HepG2 (cell line): ENCODE results near the gene COL9A3. TPM values are rescaled to one million over a fixed set of nuclear protein-coding genes. Genes with fewer than 3 reads are reported as not detected.

ENCODE experiments used
- HNRNPL ChIP-seq: fragments of 200-400 bp; formaldehyde crosslinking; IDR thresholded peaks from 2 replicates; pipeline ENCODE4 v1.6.1; 2017; ENCODE audit warnings: mild to moderate bottlenecking, low read depth, low read length
- KLF6 ChIP-seq: IDR thresholded peaks from 2 replicates; pipeline ENCODE4 v1.8.0; 2016; ENCODE audit warnings: missing biosample characterization, missing genetic modification reagents
- MAF1 ChIP-seq: sonication (generic); formaldehyde crosslinking; IDR thresholded peaks from 2 replicates; pipeline ENCODE4 v1.5.0; 2020; ENCODE audit warnings: missing genetic modification reagents, borderline replicate concordance
- SCMH1 ChIP-seq: sonication (generic); formaldehyde crosslinking; IDR thresholded peaks from 2 replicates; pipeline ENCODE4 v1.9.0; 2021; ENCODE audit warnings: missing genetic modification reagents, mild to moderate bottlenecking, borderline replicate concordance
- ZNF143 ChIP-seq: sonication (generic); formaldehyde crosslinking; IDR thresholded peaks from 2 replicates; pipeline ENCODE4 v1.4.0; 2020; ENCODE audit warnings: missing genetic modification reagents
- ZNF207 ChIP-seq: fragments of 450-650 bp; IDR thresholded peaks from 2 replicates; pipeline ENCODE4 v1.6.1; 2016; ENCODE audit warnings: antibody characterized with exemption, borderline replicate concordance
- ZNF253 ChIP-seq: sonication (generic); formaldehyde crosslinking; IDR thresholded peaks from 2 replicates; pipeline ENCODE4 v1.8.0; 2022; ENCODE audit warnings: mild to moderate bottlenecking, missing genetic modification reagents, borderline replicate concordance
- ZNF318 ChIP-seq: sonication (generic); formaldehyde crosslinking; IDR thresholded peaks from 2 replicates; pipeline ENCODE4 v1.4.0; 2020; ENCODE audit warnings: mild to moderate bottlenecking, missing genetic modification reagents
- ZNF331 ChIP-seq: sonication (generic); formaldehyde crosslinking; IDR thresholded peaks from 2 replicates; pipeline ENCODE4 v1.4.0; 2020; ENCODE audit warnings: missing genetic modification reagents
- ZNF33A ChIP-seq: sonication (generic); formaldehyde crosslinking; IDR thresholded peaks from 2 replicates; pipeline ENCODE4 v1.5.1; 2020; ENCODE audit warnings: missing genetic modification reagents, mild to moderate bottlenecking, moderate library complexity, borderline replicate concordance
- ZNF556 ChIP-seq: sonication (generic); formaldehyde crosslinking; IDR thresholded peaks from 2 replicates; pipeline ENCODE4 v1.4.0; 2020; ENCODE audit warnings: mild to moderate bottlenecking, missing genetic modification reagents, borderline replicate concordance
- ZNF580 ChIP-seq: IDR thresholded peaks from 2 replicates; pipeline ENCODE4 v1.6.1; 2016; ENCODE audit warnings: low read depth, borderline replicate concordance
- ZNF891 ChIP-seq: sonication (generic); formaldehyde crosslinking; IDR thresholded peaks from 2 replicates; pipeline ENCODE4 v1.5.0; 2020; ENCODE audit warnings: mild to moderate bottlenecking, missing genetic modification reagents
- polyA plus RNA-seq, 8 experiments: library from polyadenylated mRNA; depleted of rRNA in 3 of 8; stranded (reverse) in 7 of 8; unstranded in 1 of 8; fragments of >200 nt; fragmentation: Illumina TruSeq in 4 of 8; extraction: Trizol in 4 of 8; gene quantifications; 2 replicates each; pipeline versions ENCODE4 v1.2.1 to v1.2.3, GENCODE V29; 2011 to 2016; ENCODE audit warnings: low read depth in 4 of 8, missing spikeins in 1 of 8, mixed read lengths in 1 of 8; ENCODE audit not compliant: insufficient read depth in 1 of 8
- total RNA-seq, 5 experiments: library from RNA; depleted of rRNA; stranded (reverse); fragments of >200 nt; fragmentation: Illumina TruSeq; extraction: Trizol; gene quantifications; 2 replicates each; pipeline ENCODE4 v1.2.3, GENCODE V29; 2016; ENCODE audit warnings: low read depth in 1 of 5
- TF ChIP-seq, protein P1 (sequence below): sonication (generic); formaldehyde crosslinking; IDR thresholded peaks from 2 replicates; pipeline ENCODE4 v1.5.0; 2020; ENCODE audit warnings: missing genetic modification reagents
- TF ChIP-seq, protein P2 (sequence below): sonication (generic); formaldehyde crosslinking; IDR thresholded peaks from 2 replicates; pipeline ENCODE4 v1.4.0; 2020; ENCODE audit warnings: missing genetic modification reagents
- TF ChIP-seq, protein P3 (sequence below): sonication (generic); formaldehyde crosslinking; conservative IDR thresholded peaks from 2 replicates; pipeline ENCODE4 v1.8.1; 2023; ENCODE audit warnings: missing genetic modification reagents

COL9A3 gene
- total and polyA plus RNA-seq, 2 of the 13 experiments (the other 11 are each of a cell fraction or from before 2014, with no cell fraction given) = 155 to 204 TPM

GRCh38 chr20:62794007-62794724, 22.7 kb upstream of the COL9A3 start (continued):
- TF ChIP-seq, protein P1, sequence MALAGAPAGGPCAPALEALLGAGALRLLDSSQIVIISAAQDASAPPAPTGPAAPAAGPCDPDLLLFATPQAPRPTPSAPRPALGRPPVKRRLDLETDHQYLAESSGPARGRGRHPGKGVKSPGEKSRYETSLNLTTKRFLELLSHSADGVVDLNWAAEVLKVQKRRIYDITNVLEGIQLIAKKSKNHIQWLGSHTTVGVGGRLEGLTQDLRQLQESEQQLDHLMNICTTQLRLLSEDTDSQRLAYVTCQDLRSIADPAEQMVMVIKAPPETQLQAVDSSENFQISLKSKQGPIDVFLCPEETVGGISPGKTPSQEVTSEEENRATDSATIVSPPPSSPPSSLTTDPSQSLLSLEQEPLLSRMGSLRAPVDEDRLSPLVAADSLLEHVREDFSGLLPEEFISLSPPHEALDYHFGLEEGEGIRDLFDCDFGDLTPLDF (CRISPR knock-in tag) = peak; percentile 62; the same call in 1 of the 2 replicates
- TF ChIP-seq ZNF556 = peak; percentile 72
- TF ChIP-seq ZNF207 = no peak
- no peak; the same call in 1 of the 2 replicates for TF ChIP-seq MAF1 (CRISPR knock-in tag)
- 0 out of 2 replicates have a peak, but pooled peaks have one; percentile 63 for TF ChIP-seq ZNF253 (CRISPR knock-in tag)
- TF ChIP-seq HNRNPL = peak; percentile 96
- TF ChIP-seq SCMH1 (CRISPR knock-in tag) = no peak
- TF ChIP-seq, protein P2, sequence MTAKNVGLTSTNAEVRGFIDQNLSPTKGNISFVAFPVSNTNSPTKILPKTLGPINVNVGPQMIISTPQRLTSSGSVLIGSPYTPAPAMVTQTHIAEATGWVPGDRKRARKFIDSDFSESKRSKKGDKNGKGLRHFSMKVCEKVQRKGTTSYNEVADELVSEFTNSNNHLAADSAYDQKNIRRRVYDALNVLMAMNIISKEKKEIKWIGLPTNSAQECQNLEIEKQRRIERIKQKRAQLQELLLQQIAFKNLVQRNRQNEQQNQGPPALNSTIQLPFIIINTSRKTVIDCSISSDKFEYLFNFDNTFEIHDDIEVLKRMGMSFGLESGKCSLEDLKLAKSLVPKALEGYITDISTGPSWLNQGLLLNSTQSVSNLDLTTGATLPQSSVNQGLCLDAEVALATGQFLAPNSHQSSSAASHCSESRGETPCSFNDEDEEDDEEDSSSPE = peak; percentile 46; the same call in 1 of the 2 replicates
- no peak for TF ChIP-seq ZNF143 (CRISPR knock-in tag)
- peak; percentile 67; the same call in 1 of the 2 replicates for TF ChIP-seq ZNF580 (CRISPR knock-in tag)
- TF ChIP-seq, protein P3, sequence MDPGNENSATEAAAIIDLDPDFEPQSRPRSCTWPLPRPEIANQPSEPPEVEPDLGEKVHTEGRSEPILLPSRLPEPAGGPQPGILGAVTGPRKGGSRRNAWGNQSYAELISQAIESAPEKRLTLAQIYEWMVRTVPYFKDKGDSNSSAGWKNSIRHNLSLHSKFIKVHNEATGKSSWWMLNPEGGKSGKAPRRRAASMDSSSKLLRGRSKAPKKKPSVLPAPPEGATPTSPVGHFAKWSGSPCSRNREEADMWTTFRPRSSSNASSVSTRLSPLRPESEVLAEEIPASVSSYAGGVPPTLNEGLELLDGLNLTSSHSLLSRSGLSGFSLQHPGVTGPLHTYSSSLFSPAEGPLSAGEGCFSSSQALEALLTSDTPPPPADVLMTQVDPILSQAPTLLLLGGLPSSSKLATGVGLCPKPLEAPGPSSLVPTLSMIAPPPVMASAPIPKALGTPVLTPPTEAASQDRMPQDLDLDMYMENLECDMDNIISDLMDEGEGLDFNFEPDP (CRISPR knock-in tag) = 0 out of 2 replicates have a peak, but pooled peaks have one; percentile 55
- 0 out of 2 replicates have a peak, but pooled peaks have one; percentile 30 for TF ChIP-seq KLF6 (CRISPR knock-in tag)
- peak; percentile 49; the same call in 1 of the 2 replicates for TF ChIP-seq ZNF331 (CRISPR knock-in tag)
- TF ChIP-seq ZNF891 (CRISPR knock-in tag) = peak; percentile 44
- 0 out of 2 replicates have a peak, but pooled peaks have one; percentile 55 for TF ChIP-seq ZNF318 (CRISPR knock-in tag)
- no peak for TF ChIP-seq ZNF33A (CRISPR knock-in tag)
